Left colon (tissue), 2 donors: Measurements from ENCODE around the gene TM4SF5. TPM values are rescaled to one million over a fixed set of nuclear protein-coding genes. Genes with fewer than 3 reads are reported as not detected.
"Not testable (repeated sequence)": the region's sequence is repeated elsewhere in the genome, so short reads cannot be mapped to it uniquely, and the experiment has no call there.

Experiments used
- ATAC-seq: fragments of 200-7000 bp; cut with Tn5 transposase; one replicate; pipeline ENCODE4 v1.9.1; 2020; ENCODE audit warnings: mild to moderate bottlenecking, moderate library complexity
- DNase-seq, 2 donors: peaks; one replicate each; pipeline ENCODE4 v3.0.0-alpha.2; 2020
- intact Hi-C, 2 donors: fragments of 100-400 bp; cut with DNase I in 1 of 2; cut with micrococcal nuclease in 1 of 2; formaldehyde crosslinking; loops; one replicate each; pipeline versions ENCODE4 v1.11.2 to v1.14.0; 2022; cut with DNase I, micrococcal nuclease
- total RNA-seq, 2 donors: library from RNA; stranded (reverse); fragmentation: NEBNext Ultra II Directional; extraction: Animal tissue kit (Norgen Biotek cat#: 25700); gene quantifications; one replicate each; pipeline ENCODE4 v1.2.1, GENCODE V29; 2021
- donor health status: DM: no; HTN: no; CAD: no.
- donor health status: DM: yes; HTN: yes; CAD: no.

TM4SF5 gene
- total RNA-seq, 2 donors from 2014 or later, result 17.3 to 26.9 TPM

GRCh38 chr17:4811471-4811870 lies 39.8 kb downstream of the TM4SF5 start:
- no peak for ATAC-seq
- intact Hi-C loops, result no loop called here
- no peak for DNase-seq

- DNase-seq, result no peak
- intact Hi-C loops, result no loop called here
- no peak for ATAC-seq
Observed at GRCh38 chr17:4812690-4813089, 41.0 kb downstream of the TM4SF5 start.

- intact Hi-C loops, result no loop called here
- ATAC-seq (no peak), DNase-seq (no peak)
Observed at GRCh38 chr17:4815043-4815675, 43.5 kb downstream of the TM4SF5 start.

- intact Hi-C loops, result no loop called here
- ATAC-seq (no peak), DNase-seq (no peak)
Observed at GRCh38 chr17:4816826-4817225, 45.1 kb downstream of the TM4SF5 start.

GRCh38 chr17:4818276-4818675 lies 46.6 kb downstream of the TM4SF5 start:
- intact Hi-C loops, result no loop called here
- DNase-seq (no peak), ATAC-seq (no peak)

DNA sequence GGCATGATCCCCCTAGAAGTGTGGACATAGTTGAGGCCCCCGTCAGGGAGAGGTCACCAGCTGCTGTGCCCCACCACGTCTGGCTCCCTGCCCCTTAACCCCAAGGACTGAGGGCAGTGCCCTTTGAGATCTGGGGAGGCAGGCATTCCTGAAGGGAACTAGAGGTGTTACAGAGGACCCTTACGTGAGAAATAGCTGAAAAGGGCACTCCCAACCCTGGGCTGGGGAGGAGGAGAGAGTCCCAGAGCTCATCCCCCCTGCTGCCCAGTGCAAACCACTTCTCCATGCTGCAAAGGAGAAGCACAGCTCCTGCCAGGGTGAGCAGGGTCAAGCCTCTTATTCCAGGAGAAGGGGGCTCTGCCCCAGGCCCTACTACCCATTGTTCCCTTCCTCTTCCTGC lies 51.1 kb downstream of the TM4SF5 start:
- ATAC-seq, result no peak
- DNase-seq, result no peak
- intact Hi-C loops, result no loop called here

DNA sequence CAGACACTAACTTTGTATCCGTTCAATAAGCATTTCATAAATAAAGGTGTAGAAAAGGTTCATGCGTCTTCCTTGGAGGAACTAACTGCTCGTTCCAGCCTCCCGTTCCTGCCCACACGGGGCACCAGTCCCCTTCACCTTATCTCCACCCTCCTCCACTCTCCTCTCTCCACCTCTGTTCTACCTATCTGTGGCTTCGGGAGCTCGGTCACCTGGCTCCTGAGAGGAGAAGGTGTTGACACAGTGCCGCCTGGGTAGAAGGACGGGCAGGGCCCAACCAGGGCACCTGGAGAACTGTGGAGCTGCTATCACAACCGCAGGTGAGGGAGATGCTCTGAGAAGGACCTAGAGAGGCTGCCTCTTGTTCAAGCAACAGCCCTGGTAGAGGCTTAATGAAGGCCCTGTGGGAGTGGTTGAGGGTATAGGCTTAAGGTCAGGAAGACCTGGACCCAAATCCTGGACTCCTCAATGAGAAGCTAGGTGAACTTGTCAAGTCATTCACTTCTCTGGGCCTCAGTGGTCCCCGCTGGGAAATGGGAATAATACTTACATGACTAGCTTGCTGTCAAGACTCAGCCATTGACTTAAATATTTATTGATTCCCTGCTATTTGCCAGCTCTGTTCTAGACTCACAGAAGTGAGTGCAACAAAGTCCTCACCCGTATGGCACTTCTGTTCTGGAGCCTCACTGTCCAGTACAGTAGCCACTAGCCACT lies 51.8 kb downstream of the TM4SF5 start:
- intact Hi-C loops, result no loop called here
- DNase-seq, result no peak
- ATAC-seq, result peak; percentile 53

DNA sequence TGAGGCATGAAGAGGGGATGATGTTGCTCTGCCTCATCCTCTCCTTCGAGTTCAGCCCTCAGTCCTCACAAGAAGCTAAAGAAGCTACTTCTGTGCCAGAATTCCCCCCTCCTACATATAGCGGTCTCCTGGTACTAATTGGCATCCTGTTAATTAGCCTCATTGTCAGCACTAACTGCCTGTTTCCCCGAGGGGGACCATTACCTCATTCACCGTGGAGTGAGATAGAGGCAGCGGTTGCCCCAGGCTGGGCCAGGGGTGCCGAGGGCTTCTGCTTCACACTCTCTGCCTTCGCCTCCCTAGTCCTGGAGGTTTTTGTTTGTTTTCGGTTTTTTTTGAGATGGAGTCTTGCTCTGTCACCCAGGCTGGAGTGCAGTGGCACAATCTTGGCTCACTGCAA lies 55.7 kb downstream of the TM4SF5 start:
- no peak for DNase-seq
- intact Hi-C loops, result no loop called here
- ATAC-seq, result no peak

DNA sequence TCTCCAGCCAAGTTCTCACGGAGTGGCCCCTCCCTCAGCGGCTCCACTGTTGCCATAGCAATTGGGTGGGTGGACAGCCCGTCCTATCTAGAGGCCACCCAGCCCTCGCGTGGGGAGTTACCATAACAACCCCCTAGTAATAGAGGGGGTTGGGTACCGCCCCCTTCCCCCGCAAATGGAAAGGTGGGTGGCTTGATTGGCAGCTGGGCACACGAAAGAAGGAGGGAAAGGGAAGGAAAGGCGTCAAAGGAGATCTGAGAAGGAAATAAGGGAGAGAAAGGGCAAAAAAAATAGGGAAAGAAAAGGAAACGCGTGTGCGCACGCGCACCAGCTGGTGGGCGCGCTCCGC lies 61.1 kb downstream of the TM4SF5 start:
- intact Hi-C loops, ATAC-seq: not testable (repeated sequence)

More for the DNA sequence above, 61.1 kb downstream of the TM4SF5 start:
- DNase-seq, result not testable (repeated sequence)

Other genes with a start within 250 kb of the TM4SF5 start
- gene MYBBP1A, start 216.5 kb upstream of the TM4SF5 start, total RNA-seq, result 10 to 100 TPM; 28.1 to 41.6 TPM
- 100 to 1,000 TPM; 185 to 232 TPM for gene GGT6, start 211.3 kb upstream of the TM4SF5 start, total RNA-seq
- gene SMTNL2, start 187.4 kb upstream of the TM4SF5 start, total RNA-seq, result under 1 TPM in 1 of 2 donors, not detected in 1; 0.25 TPM
- under 1 TPM; 0.12 to 0.36 TPM for gene ALOX15, start 130.2 kb upstream of the TM4SF5 start, total RNA-seq
- gene PELP1, start 67.7 kb upstream of the TM4SF5 start, total RNA-seq, result 10 to 100 TPM; 25.8 to 35.5 TPM
- 10 to 100 TPM; 27.2 to 45.1 TPM for gene ARRB2, start 61.3 kb upstream of the TM4SF5 start, total RNA-seq
- 10 to 100 TPM; 21.8 to 26.7 TPM for gene MED11, start 40.5 kb upstream of the TM4SF5 start, total RNA-seq
- gene ZMYND15, start 32.1 kb upstream of the TM4SF5 start, total RNA-seq, result 1 to 10 TPM; 1.1 to 1.9 TPM
- gene CXCL16, start 32.0 kb upstream of the TM4SF5 start, total RNA-seq, result 10 to 100 TPM; 36.2 to 52.3 TPM
- gene VMO1, start 14.5 kb downstream of the TM4SF5 start, total RNA-seq, result under 1 TPM; 0.73 to 0.79 TPM
- under 1 TPM; 0.49 to 0.61 TPM for gene GLTPD2, start 17.1 kb downstream of the TM4SF5 start, total RNA-seq
- 10 to 100 TPM; 79.4 to 99.6 TPM for gene PSMB6, start 24.3 kb downstream of the TM4SF5 start, total RNA-seq
- gene PLD2, start 35.3 kb downstream of the TM4SF5 start, total RNA-seq, result 10 to 100 TPM; 26.1 to 27.5 TPM
- 100 to 1,000 TPM; 193 to 205 TPM for gene MINK1, start 61.5 kb downstream of the TM4SF5 start, total RNA-seq
- 1 to 10 TPM; 1.3 to 1.8 TPM for gene C17orf107, start 127.7 kb downstream of the TM4SF5 start, total RNA-seq
- gene CHRNE, start 131.2 kb downstream of the TM4SF5 start, total RNA-seq, result under 1 TPM; 0.43 to 0.81 TPM
- not detected for gene GP1BA, start 160.4 kb downstream of the TM4SF5 start, total RNA-seq
- 10 to 100 TPM; 77.5 to 90.0 TPM for gene SLC25A11, start 168.2 kb downstream of the TM4SF5 start, total RNA-seq
- gene RNF167, start 168.4 kb downstream of the TM4SF5 start, total RNA-seq, result 100 to 1,000 TPM in 1 of 2 donors, 10 to 100 TPM in 1; 96.5 to 105 TPM
- gene PFN1, start 176.6 kb downstream of the TM4SF5 start, total RNA-seq, result 100 to 1,000 TPM; 720 to 812 TPM
- gene ENO3, start 179.2 kb downstream of the TM4SF5 start, total RNA-seq, result 1 to 10 TPM; 7.3 to 8.9 TPM
- 10 to 100 TPM; 49.3 to 68.2 TPM for gene SPAG7, start 195.9 kb downstream of the TM4SF5 start, total RNA-seq
- 10 to 100 TPM; 49.1 to 52.2 TPM for gene CAMTA2, start 215.8 kb downstream of the TM4SF5 start, total RNA-seq
- gene INCA1, start 225.6 kb downstream of the TM4SF5 start, total RNA-seq, result 1 to 10 TPM; 1.9 TPM
- 100 to 1,000 TPM; 212 to 226 TPM for gene KIF1C, start 226.1 kb downstream of the TM4SF5 start, total RNA-seq